Suppressor macrophage (primary cell): ENCODE results near the gene TRAF4.
A peak's percentile ranks its signal among the peaks of the same experiment; 100 is the strongest.
"Not testable (repeated sequence)": the region's sequence is repeated elsewhere in the genome, so short reads cannot be mapped to it uniquely, and the experiment has no call there.

Experiments
- DNase-seq, 4 experiments: peaks; one replicate each; pipeline ENCODE4 v3.0.0-alpha.2; 2020 to 2022

Gene TRAF4

GRCh38 chr17:28748852-28749515, 5.2 kb downstream of the TRAF4 start:
- no peak for DNase-seq

GRCh38 chr17:28749516-28750177, 5.8 kb downstream of the TRAF4 start:
- DNase-seq: no peak

GRCh38 chr17:28750178-28751047, 6.6 kb downstream of the TRAF4 start:
- peak; percentile 93 to 96 (median 94) for DNase-seq

GRCh38 chr17:28751600-28752366, 8.0 kb downstream of the TRAF4 start:
- DNase-seq: no peak

- DNase-seq: no peak
Measured at GRCh38 chr17:28755486-28755885, 11.7 kb downstream of the TRAF4 start.

- no peak for DNase-seq
Measured at GRCh38 chr17:28756049-28756804, 12.4 kb downstream of the TRAF4 start.

GRCh38 chr17:28758411-28759121, 14.8 kb downstream of the TRAF4 start:
- DNase-seq: no peak

GRCh38 chr17:28759256-28759865, 15.6 kb downstream of the TRAF4 start:
- DNase-seq: no peak

- DNase-seq: peak; percentile 80 to 87 (median 86)
Measured at GRCh38 chr17:28760601-28761562, 17.1 kb downstream of the TRAF4 start.

- no peak for DNase-seq
Measured at GRCh38 chr17:28763137-28763799, 19.5 kb downstream of the TRAF4 start.

GRCh38 chr17:28763804-28764266, 20.0 kb downstream of the TRAF4 start:
- DNase-seq: peak; percentile 77 to 87 (median 86)

GRCh38 chr17:28765038-28765437, 21.2 kb downstream of the TRAF4 start:
- no peak for DNase-seq

- no peak for DNase-seq
Measured at GRCh38 chr17:28773736-28774135, 29.9 kb downstream of the TRAF4 start.

GRCh38 chr17:28774206-28774605, 30.4 kb downstream of the TRAF4 start:
- DNase-seq: no peak

GRCh38 chr17:28777178-28777577, 33.4 kb downstream of the TRAF4 start:
- DNase-seq: no peak

- not testable (repeated sequence) for DNase-seq
Measured at GRCh38 chr17:28779601-28780000, 35.8 kb downstream of the TRAF4 start.

GRCh38 chr17:28783161-28783560, 39.4 kb downstream of the TRAF4 start:
- DNase-seq: no peak

- DNase-seq: no peak
Measured at GRCh38 chr17:28788100-28788499, 44.3 kb downstream of the TRAF4 start.
